GM10847 (cell line): ENCODE results near the gene VPS52.

Source experiments
- POLR2A ChIP-seq: IDR thresholded peaks from 2 replicates; pipeline ENCODE4 v1.6.1; 2011; ENCODE audit not compliant: insufficient read length; ENCODE audit errors: extremely low read depth

VPS52 gene

DNA sequence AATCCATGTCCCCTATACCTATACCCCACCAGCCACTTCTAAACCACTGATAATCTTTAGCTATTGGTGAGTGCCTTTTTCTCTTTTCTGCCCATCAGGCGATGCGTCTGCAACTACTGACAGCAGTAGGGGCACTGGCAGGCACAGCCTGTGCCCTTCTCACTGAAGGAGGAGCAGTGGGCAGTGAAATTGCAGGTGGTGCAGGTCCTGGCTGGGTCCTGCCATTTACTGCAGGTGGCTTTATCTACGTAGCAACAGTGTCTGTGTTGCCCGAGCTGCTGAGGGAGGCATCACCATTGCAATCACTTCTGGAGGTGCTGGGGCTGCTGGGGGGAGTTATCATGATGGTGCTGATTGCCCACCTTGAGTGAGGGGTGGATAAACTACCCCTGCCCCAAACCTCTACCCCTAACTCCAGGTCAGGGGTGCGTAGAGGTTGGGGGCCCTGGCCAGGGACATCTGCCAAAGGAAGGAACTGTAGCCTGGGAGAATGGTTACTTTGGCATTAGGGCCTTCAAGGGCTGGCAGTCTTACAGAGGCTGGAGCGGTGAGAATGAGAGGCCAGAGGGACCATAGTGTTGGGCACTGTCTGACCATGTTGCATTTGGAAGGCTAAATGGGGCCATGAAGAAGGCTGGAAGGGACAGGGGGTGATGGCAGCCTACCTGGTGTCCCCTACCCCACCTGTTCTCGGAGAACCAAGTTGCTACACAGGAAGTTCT, 68.1 kb downstream of the VPS52 start:
- no peak for TF ChIP-seq POLR2A

DNA sequence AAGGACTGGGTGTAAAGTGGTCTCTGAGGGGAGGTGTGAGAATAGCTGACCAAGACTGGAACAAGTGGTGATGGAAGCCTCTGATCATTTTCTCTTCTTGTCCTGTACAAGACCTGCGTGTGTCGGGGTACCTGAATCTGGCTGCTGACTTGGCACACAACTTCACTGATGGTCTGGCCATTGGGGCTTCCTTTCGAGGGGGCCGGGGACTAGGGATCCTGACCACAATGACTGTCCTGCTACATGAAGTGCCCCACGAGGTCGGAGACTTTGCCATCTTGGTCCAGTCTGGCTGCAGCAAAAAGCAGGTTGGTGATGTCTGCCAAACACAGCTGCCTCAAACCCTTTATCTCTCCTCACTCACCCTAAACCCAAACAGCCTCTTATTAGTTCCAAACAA, 68.9 kb downstream of the VPS52 start:
- no peak for TF ChIP-seq POLR2A

GRCh38 chr6:33201935-33202334, 69.7 kb downstream of the VPS52 start:
- TF ChIP-seq POLR2A, result no peak

- no peak for TF ChIP-seq POLR2A
Measured at GRCh38 chr6:33201147-33201545, 70.5 kb downstream of the VPS52 start.
